HFFc6 (cell line): Measurements from ENCODE around the gene DGCR6L. TPM values are rescaled to one million over a fixed set of nuclear protein-coding genes. Genes with fewer than 3 reads are reported as not detected.
"Not testable (repeated sequence)": the region's sequence is repeated elsewhere in the genome, so short reads cannot be mapped to it uniquely, and the experiment has no call there.

Experiments used
- DNase-seq: peaks from one replicate; pipeline ENCODE4 v3.0.0-alpha.2; 2018
- H3K27ac Mint-ChIP-seq: 2 replicates; pipeline ENCODE4 v1.8.0; 2020; ENCODE audit warnings: mild to moderate bottlenecking, mixed read lengths
- H3K27me3 Mint-ChIP-seq: 2 replicates; pipeline ENCODE4 v1.8.0; 2021; ENCODE audit warnings: mild to moderate bottlenecking, moderate library complexity, mixed read lengths; ENCODE audit not compliant: insufficient read depth
- H3K36me3 Mint-ChIP-seq: 2 replicates; pipeline ENCODE4 v1.8.0; 2021; ENCODE audit warnings: low read depth, mixed read lengths
- H3K4me1 Mint-ChIP-seq: 2 replicates; pipeline ENCODE4 v1.8.0; 2020; ENCODE audit warnings: low read depth, mixed read lengths
- H3K4me3 Mint-ChIP-seq: 2 replicates; pipeline ENCODE4 v1.8.0; 2020; ENCODE audit warnings: mild to moderate bottlenecking, moderate library complexity, mixed read lengths
- H3K9me3 Mint-ChIP-seq: 2 replicates; pipeline ENCODE4 v1.8.0; 2020; ENCODE audit warnings: mild to moderate bottlenecking, mixed read lengths
- total RNA-seq, 6 experiments: library from RNA; stranded (reverse); fragmentation: NEBNext Ultra II Directional; extraction: Animal tissue kit (Norgen Biotek cat#: 25700); gene quantifications; 2 replicates in 1 of 6; 3 replicates in 5 of 6; pipeline ENCODE4 v1.2.3, GENCODE V29; 2021
- TF ChIP-seq, protein P1 (sequence below): fragments of 200-600 bp; sonication (generic); IDR thresholded peaks from 2 replicates; pipeline ENCODE4 v1.5.0; 2021; ENCODE audit warnings: antibody characterized with exemption, mild to moderate bottlenecking

DGCR6L gene
- total RNA-seq, 6 experiments from 2014 or later, result 46.3 to 52.4 (median 48.4) TPM

DNA sequence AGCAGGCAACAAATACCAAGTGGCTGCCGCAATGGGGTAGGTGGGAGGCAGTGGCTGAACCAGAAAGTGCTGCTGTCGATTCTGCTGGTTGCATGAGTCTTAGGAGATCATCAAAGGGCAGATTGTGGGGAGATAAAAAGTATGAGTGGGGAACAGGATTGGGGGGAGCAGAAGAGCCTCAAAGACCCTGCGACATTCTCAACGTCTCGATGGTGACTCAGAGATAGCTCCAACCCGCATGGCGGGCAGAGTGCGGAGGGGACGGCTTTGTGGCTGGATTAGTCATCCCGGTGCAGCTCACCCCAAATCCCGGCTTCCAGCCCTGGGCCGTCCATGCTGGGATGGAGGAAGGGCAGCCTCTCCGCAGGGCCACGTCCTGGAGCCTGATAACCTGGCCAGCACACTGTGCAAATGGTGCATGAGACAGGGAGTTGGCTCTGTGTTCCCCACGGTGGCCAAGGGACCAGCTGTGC lies 40.2 kb downstream of the DGCR6L start:
- TF ChIP-seq, protein P1, sequence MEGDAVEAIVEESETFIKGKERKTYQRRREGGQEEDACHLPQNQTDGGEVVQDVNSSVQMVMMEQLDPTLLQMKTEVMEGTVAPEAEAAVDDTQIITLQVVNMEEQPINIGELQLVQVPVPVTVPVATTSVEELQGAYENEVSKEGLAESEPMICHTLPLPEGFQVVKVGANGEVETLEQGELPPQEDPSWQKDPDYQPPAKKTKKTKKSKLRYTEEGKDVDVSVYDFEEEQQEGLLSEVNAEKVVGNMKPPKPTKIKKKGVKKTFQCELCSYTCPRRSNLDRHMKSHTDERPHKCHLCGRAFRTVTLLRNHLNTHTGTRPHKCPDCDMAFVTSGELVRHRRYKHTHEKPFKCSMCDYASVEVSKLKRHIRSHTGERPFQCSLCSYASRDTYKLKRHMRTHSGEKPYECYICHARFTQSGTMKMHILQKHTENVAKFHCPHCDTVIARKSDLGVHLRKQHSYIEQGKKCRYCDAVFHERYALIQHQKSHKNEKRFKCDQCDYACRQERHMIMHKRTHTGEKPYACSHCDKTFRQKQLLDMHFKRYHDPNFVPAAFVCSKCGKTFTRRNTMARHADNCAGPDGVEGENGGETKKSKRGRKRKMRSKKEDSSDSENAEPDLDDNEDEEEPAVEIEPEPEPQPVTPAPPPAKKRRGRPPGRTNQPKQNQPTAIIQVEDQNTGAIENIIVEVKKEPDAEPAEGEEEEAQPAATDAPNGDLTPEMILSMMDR, result no peak
- no peaks in the 10 kb centered on the region for H3K9me3 Mint-ChIP-seq
- H3K27me3 Mint-ChIP-seq, result peaks cover 16% of the 10 kb centered on the region
- peaks cover 9% of the 10 kb centered on the region for H3K4me1 Mint-ChIP-seq
- H3K27ac Mint-ChIP-seq, result peak overlapping the region; percentile 5; the same call in 1 of the 2 replicates
- H3K36me3 Mint-ChIP-seq, result no peaks in the 10 kb centered on the region
- peak overlapping the region; percentile 23 for H3K4me3 Mint-ChIP-seq
- peak; percentile 73 for DNase-seq

DNA sequence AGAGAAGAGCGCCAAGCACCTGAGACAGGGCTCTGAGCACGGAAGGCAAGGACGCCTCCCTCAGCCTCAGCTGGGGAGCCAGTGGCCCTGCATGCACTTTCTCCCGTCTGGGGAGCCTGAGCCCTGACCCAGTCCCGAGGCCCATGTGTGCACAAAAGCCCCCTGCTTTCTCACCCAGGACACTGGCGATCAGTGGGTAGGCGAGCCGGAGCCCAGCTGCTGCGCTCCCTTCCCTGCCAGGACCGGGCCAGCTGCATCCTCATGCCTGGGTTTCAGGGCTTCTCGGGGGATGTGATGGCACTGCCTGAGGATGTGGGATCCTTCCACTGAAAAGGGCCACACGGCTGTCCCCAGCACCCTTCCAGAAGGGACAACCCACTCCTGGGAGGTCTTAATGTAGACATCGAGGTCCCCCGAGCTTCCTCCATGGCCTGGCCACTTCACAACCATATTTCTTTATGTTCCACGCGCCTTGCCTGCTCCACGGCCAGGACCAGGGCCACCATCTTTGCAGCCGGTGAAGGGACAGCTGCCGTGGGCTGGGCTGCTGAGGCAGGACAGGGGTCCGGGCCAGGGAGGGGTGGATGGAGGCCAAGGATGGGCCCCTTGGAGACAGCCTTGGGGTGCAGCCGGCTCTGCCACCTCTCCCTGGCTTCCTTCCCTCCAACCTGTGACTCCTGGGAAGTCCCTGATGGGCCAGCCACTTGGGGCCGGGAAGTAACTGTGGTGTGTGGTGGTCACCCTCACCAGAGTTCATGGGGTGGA lies 41.0 kb downstream of the DGCR6L start:
- not testable (repeated sequence) for H3K36me3 Mint-ChIP-seq, DNase-seq, H3K27ac Mint-ChIP-seq, H3K4me3 Mint-ChIP-seq, H3K9me3 Mint-ChIP-seq, H3K4me1 Mint-ChIP-seq
- peaks cover 16% of the 10 kb centered on the region for H3K27me3 Mint-ChIP-seq

DNA sequence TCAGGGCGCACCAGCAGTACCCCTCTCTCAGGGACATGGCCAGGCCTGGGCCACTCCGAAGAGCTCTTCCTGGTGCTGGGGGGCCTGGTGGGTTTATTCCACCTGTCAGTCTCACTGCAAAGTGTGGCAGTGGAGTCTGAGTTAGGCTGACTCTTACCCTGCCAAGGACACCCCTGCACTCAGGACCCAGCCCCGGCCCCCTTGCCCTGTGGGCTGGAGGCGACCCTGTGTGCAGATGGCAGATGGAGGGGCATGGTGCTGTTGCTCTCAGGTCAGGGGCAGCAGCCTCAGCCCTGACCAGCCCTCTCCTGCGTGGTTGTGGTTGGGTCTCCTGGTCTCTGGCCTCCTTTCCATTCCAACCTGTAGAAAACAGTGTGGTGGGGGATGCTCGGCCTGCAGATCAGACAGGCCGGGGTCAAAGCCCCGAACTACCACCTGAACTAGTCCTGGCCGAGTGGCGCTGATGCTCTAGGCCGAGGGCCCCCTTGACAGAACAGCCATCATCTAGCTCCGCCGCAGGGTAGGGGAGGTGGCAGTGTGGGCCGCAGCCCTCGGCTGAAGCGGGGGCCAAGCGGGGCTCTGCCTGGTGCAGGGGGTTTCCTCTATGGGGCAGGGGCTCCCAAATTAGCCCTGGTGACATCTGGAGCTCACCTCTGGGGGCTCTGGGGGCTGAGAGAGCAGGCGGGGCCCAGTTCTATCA lies 41.8 kb downstream of the DGCR6L start:
- not testable (repeated sequence) for H3K36me3 Mint-ChIP-seq, H3K27ac Mint-ChIP-seq, DNase-seq, H3K4me1 Mint-ChIP-seq, H3K4me3 Mint-ChIP-seq, H3K9me3 Mint-ChIP-seq
- peaks cover 12% of the 10 kb centered on the region for H3K27me3 Mint-ChIP-seq

DNA sequence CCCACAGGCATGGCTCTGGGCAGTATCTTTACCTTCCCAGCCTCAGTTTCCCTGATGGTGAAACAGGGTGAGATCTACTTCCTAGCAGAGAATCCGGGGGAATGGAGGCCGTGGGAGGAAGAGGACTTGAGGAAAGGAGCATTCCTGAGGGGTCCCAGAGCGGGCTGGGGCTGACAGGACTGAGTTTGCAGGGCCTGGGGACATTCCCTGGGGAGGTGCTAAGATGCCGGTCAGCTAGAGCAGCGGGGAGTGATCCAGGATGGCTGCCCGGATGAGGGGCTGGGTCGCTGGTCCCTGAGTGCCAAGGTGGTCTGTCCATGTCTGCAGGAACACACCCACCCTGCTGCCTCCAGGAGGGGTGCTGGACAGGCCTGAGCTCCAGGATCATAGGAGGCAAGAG lies 43.4 kb downstream of the DGCR6L start:
- Mint-ChIP-seq H3K9me3 (no peaks in the 10 kb centered on the region), H3K27ac (no peak overlapping the region), H3K4me3 (no peak overlapping the region), H3K27me3 (peaks cover 2% of the 10 kb centered on the region; the same call in 1 of the 2 replicates), H3K4me1 (peaks cover 17% of the 10 kb centered on the region), H3K36me3 (no peaks in the 10 kb centered on the region)
- TF ChIP-seq, protein P1, result no peak
- DNase-seq, result no peak

DNA sequence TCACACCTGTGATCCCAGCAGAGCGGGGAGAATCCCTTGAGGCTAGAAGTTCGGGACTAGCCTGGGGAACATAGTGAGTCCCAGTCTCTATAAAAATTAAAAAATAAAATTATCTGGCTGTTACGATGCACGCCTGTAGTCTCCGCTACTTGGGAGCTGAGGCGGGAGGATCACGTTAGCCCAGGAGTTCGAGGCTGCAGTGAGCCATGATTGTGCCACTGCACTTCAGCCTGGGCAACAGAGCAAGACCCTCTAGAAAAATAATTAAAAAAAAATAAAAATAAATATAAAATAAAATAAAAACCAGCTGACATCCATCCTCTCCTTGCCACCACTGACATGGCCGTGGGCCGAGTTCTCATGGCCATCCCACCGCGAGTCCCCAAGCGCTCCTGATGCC lies 44.0 kb downstream of the DGCR6L start:
- peaks cover 17% of the 10 kb centered on the region for H3K4me1 Mint-ChIP-seq
- no peak for DNase-seq
- no peaks in the 10 kb centered on the region for H3K9me3 Mint-ChIP-seq
- TF ChIP-seq, protein P1, result no peak
- peaks cover 2% of the 10 kb centered on the region; the same call in 1 of the 2 replicates for H3K27me3 Mint-ChIP-seq
- H3K27ac Mint-ChIP-seq, result no peak overlapping the region
- no peak overlapping the region for H3K4me3 Mint-ChIP-seq
- H3K36me3 Mint-ChIP-seq, result no peaks in the 10 kb centered on the region

DNA sequence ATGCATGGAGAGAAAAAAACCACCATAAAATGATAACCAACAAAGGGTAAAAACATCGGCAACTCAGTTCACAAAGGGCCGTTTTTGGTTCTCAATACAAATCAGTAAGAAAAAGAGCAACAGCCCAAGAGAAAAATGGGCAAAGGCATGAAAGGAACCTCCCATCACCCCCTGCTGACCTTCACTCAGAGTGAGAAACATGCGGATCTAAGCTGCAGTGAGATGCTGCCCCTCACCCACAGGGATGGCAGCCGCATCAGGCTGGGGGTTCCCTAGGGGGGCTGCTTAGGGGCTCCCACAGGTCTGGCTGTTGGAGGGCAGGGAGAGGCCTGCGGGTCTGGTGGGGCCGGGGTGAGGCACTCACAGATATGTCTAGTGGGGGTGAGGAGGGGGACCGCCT lies 44.5 kb downstream of the DGCR6L start:
- not testable (repeated sequence) for H3K9me3 Mint-ChIP-seq, H3K36me3 Mint-ChIP-seq, H3K4me3 Mint-ChIP-seq, H3K27me3 Mint-ChIP-seq, DNase-seq, H3K27ac Mint-ChIP-seq
- peaks cover 17% of the 10 kb centered on the region for H3K4me1 Mint-ChIP-seq

DNA sequence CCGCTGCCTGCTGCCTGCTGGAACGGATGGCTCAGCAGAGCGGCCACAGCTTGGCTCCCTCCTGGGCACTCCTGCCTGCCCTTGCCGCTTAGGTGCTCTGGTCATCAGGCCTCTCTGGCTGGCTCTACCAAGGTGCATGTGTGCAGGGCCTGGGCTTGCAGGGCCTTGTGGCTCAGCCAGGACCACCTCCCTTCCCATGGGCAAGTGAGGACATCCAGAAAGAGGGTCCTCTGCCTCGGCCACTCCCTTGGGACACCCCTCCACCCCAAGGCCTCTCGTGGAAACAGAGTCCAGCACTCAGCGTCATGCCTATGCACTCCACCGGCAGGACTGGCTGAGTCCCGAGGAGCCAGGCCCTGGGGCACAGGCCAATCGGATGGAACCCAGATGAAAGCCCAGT lies 45.5 kb downstream of the DGCR6L start:
- not testable (repeated sequence) for H3K27me3 Mint-ChIP-seq, H3K36me3 Mint-ChIP-seq, H3K4me3 Mint-ChIP-seq, H3K27ac Mint-ChIP-seq, H3K9me3 Mint-ChIP-seq, H3K4me1 Mint-ChIP-seq, DNase-seq
